ENCODE measurements around the gene GLT8D1.

GRCh38 chr3:52703341-52703740 lies 2.2 kb downstream of the GLT8D1 start:
- no peak for TF ChIP-seq CTCF (IDR thresholded peaks at IDR 0.05)
- TF ChIP-seq EZH2 (IDR thresholded peaks at IDR 0.05; ENCODE audit: borderline replicate concordance, insufficient read depth, low read depth, low read length, poor library complexity, severe bottlenecking) = no peak
